Measurements from ENCODE around the gene ALK.

Gene ALK

DNA sequence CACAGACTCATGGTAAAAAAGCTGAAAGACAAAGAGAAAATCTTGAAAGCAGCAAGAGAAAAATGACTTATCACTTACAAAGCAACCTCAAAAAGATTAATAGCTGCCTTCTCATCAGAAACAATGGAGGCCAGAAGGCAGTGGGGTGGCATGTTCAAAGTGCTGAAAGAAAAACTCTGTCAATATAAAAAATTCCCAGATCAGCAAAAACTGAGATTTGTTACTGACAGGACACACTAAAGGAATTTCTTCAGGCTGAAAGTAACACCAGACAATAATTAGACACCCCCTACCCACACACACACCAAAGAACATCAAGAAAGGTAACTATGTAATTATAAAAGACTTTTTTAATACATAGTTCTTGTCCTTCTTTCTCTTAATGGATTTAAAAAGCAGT lies 495.0 kb downstream of the ALK start:
- H3K27ac ChIP-seq (ENCODE audit: low read depth, low read length): no peak overlapping the region

DNA sequence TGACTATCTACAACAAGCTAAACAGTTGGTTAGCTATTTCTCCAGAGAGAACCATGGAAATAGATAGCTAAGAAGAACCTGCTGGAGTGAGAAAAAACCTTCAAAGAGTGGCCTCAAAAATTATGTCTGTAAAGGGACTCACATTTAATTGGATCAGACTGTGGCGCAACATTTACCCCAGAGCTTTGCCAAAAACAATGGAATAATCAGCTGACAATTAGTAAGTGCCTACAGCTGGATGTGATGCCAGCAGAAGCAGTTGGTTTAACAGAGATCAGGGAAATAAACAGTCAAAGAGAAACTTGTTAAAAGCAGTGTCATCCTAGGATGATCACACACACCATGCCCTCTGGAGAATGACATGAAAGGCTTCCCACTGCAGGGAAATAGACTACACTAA lies 495.5 kb downstream of the ALK start:
- H3K4me1 ChIP-seq (ENCODE audit: insufficient read depth, low read length): 0 out of 2 replicates have a peak, but pooled peaks cover 10% of the 10 kb centered on the region
- H3K36me3 ChIP-seq (ENCODE audit: insufficient read depth, low read length): no peaks in the 10 kb centered on the region
- no peak overlapping the region for H3K9ac ChIP-seq (ENCODE audit: low read depth, low read length)
- no peaks in the 10 kb centered on the region for H3K27me3 ChIP-seq (ENCODE audit: insufficient read depth, low read length)
- H3K27ac ChIP-seq (ENCODE audit: low read depth, low read length): no peak overlapping the region
- H3K9me3 ChIP-seq (ENCODE audit: insufficient read depth, low read depth, low read length): no peaks in the 10 kb centered on the region
- WGBS: 95% methylated on average over 1 of the region's 1 CpG
- no peak overlapping the region for H3K4me3 ChIP-seq (ENCODE audit: low read length)

More for the DNA sequence above, 495.0 kb downstream of the ALK start:
- no peaks in the 10 kb centered on the region for H3K27me3 ChIP-seq (ENCODE audit: insufficient read depth, low read length)
- no peak overlapping the region for H3K9ac ChIP-seq (ENCODE audit: low read depth, low read length)
- H3K4me3 ChIP-seq (ENCODE audit: low read length): no peak overlapping the region
- H3K36me3 ChIP-seq (ENCODE audit: insufficient read depth, low read length): no peaks in the 10 kb centered on the region
- H3K9me3 ChIP-seq (ENCODE audit: insufficient read depth, low read depth, low read length): no peaks in the 10 kb centered on the region
- H3K4me1 ChIP-seq (ENCODE audit: insufficient read depth, low read length): 0 out of 2 replicates have a peak, but pooled peaks cover 5% of the 10 kb centered on the region

DNA sequence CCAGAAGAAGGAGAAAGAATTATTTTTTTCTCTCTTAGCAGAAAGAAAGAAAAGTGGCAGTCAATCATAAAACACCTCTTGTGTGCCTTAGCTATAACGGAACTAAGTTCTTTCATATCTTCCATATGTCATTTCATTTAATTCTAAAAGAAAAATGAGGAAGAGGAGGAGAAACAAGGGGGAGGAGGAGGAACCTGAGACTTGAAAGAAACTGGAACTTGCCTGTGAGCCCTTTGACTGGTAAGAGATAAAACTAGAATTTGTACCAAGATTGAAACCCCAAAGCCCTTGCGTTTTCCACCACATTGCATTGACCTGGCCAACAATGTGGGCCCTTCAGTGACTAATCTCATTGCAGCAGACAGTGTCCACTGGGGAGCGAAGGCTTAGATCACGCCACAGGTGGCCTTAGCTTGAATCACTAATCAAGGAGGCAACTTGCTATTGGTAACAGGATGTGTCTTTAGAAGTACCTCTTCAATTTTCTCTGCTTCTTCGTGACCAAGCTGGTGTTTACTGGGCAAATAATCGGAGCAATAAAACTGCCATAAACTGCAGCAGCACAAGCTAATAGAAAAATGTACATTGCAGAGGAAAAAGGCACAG lies 498.2 kb downstream of the ALK start:
- H3K36me3 ChIP-seq (ENCODE audit: insufficient read depth, low read length): no peaks in the 10 kb centered on the region
- H3K9ac ChIP-seq (ENCODE audit: low read depth, low read length): no peak overlapping the region
- no peak overlapping the region for H3K27ac ChIP-seq (ENCODE audit: low read depth, low read length)

DNA sequence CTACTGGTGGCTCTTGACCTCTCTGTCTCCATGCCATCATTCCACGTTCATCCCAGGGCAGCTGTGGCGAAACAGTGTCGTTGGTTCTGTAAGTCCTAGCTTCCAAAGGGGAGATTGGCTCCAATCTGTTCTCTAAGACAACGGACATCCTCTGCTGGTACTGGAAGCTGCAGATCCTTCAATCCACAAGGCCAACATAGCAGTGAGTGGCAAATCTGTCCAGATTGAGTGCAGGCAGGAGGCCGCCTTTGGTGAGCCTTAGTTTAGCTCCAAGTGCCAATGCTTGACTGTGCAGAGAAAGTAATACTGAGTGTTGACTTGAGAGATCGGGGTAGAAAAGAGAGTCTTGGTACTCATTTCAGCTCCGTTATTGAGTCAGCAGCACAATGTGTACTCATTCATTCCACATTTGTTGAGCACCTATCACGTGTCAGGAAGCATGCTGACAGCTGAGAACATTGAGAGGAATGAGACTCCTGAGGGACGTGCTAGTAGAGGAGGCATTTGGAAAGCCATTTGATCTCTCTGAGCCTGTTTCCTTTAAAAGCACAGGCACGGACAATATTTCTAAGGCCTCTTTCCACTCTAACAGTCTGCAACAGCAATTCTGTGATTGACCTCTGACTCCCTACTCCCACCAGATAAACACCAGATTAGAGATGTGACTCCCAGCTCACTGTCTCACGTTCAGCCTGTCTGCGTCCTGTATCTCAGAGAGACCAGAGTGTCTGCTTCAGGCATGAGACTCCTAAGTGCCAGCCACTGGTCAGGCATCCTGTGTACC lies 500.2 kb downstream of the ALK start:
- Histone ChIP-seq H3K4me3 (ENCODE audit: low read length) (no peak overlapping the region), H3K9ac (ENCODE audit: low read depth, low read length) (no peak overlapping the region), H3K9me3 (ENCODE audit: insufficient read depth, low read depth, low read length) (no peaks in the 10 kb centered on the region), H3K4me1 (ENCODE audit: insufficient read depth, low read length) (peaks cover 19% of the 10 kb centered on the region; the same call in 1 of the 2 replicates), H3K27me3 (ENCODE audit: insufficient read depth, low read length) (no peaks in the 10 kb centered on the region), H3K27ac (ENCODE audit: low read depth, low read length) (no peak overlapping the region), H3K36me3 (ENCODE audit: insufficient read depth, low read length) (no peaks in the 10 kb centered on the region)
- 88% methylated on average over 12 of the region's 12 CpGs for WGBS

More for the DNA sequence above, 498.2 kb downstream of the ALK start:
- no peaks in the 10 kb centered on the region for H3K27me3 ChIP-seq (ENCODE audit: insufficient read depth, low read length)
- H3K9me3 ChIP-seq (ENCODE audit: insufficient read depth, low read depth, low read length): no peaks in the 10 kb centered on the region
- H3K4me3 ChIP-seq (ENCODE audit: low read length): no peak overlapping the region
- WGBS: 71% methylated on average over 5 of the region's 6 CpGs
- H3K4me1 ChIP-seq (ENCODE audit: insufficient read depth, low read length): peaks cover 19% of the 10 kb centered on the region; the same call in 1 of the 2 replicates

DNA sequence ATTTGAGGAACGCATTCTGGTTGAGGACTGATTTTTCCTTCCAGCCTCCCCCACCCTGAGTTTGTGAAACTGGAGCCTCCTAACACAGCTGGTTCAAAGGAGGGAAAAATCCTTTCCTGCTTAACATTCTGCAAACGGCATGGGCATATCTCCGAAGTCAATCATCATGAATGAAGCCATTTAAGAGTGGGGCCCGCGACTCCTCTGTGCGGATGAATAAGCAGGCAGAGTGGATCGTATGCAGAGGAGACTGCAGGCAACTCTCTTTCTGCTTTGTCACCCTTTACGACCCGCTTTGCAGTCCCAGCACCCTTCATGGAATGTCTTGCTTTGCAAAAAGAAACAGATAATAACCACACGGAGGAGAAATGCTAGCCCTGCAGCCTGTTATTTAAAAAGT lies 500.9 kb downstream of the ALK start:
- Histone ChIP-seq H3K9ac (ENCODE audit: low read depth, low read length) (no peak overlapping the region), H3K36me3 (ENCODE audit: insufficient read depth, low read length) (no peaks in the 10 kb centered on the region), H3K27ac (ENCODE audit: low read depth, low read length) (no peak overlapping the region), H3K9me3 (ENCODE audit: insufficient read depth, low read depth, low read length) (no peaks in the 10 kb centered on the region), H3K4me1 (ENCODE audit: insufficient read depth, low read length) (peaks cover 19% of the 10 kb centered on the region; the same call in 1 of the 2 replicates), H3K4me3 (ENCODE audit: low read length) (no peak overlapping the region), H3K27me3 (ENCODE audit: insufficient read depth, low read length) (no peaks in the 10 kb centered on the region)
- 58% methylated on average over 10 of the region's 10 CpGs for WGBS

DNA sequence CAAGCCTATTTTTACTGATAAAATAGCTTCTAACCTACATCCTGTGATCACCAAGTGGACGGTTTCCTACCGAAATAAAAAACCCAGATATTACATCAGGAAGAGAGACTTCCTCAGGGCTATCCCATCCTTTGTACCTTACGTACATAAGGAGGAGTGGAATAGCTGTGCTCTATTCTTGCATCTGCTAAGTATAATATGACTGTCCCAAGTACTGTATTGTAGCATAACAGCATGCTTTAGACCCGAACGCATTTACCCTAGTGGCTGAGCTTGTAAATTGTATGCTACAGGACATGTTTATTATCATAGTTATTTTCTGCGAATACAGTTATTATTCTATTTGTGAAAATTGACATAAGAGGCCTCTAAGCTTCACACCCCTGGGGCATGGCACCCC lies 503.8 kb downstream of the ALK start:
- H3K4me3 ChIP-seq (ENCODE audit: low read length): no peak overlapping the region
- no peak overlapping the region for H3K9ac ChIP-seq (ENCODE audit: low read depth, low read length)
- no peaks in the 10 kb centered on the region for H3K9me3 ChIP-seq (ENCODE audit: insufficient read depth, low read depth, low read length)
- no peaks in the 10 kb centered on the region for H3K36me3 ChIP-seq (ENCODE audit: insufficient read depth, low read length)
- no peak overlapping the region for H3K27ac ChIP-seq (ENCODE audit: low read depth, low read length)
- WGBS: 95% methylated on average over 6 of the region's 6 CpGs
- no peaks in the 10 kb centered on the region for H3K27me3 ChIP-seq (ENCODE audit: insufficient read depth, low read length)
- H3K4me1 ChIP-seq (ENCODE audit: insufficient read depth, low read length): peaks cover 17% of the 10 kb centered on the region; the same call in 1 of the 2 replicates

DNA sequence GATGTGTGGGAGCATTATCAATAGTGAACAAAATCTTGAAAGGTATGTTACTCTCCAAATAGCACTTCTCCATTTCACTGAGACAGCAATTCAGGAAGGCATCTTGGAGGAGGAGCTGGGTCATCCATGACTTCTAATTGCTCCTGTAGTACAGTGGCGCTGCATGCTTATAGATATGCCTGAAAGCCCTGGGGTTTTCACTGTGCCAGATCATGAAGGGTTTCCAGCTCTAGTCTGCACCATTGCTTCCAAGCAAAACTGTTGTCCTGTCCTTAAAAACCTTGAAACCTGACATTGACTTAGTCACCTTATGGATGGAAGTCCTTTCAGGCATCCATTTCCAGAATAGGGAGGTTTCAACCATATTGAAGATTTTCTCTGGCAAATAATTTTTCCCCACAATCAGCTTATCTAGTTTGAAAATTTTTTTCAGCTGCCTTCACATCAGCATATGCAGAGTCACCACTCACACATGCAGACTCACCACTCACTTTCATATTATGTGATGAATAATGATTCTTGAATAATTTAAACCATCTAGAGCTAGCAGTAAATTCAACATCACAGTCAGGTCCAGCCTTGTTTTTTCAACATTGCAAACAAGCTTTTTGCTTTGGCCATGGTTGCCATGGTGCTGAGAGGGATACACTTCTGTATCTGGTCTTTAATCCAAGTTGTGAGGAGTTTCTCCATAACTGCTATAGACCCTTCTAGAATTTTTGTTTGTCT lies 509.0 kb downstream of the ALK start:
- no peaks in the 10 kb centered on the region for H3K27me3 ChIP-seq (ENCODE audit: insufficient read depth, low read length)
- H3K36me3 ChIP-seq (ENCODE audit: insufficient read depth, low read length): no peaks in the 10 kb centered on the region
- no peak overlapping the region for H3K4me3 ChIP-seq (ENCODE audit: low read length)
- H3K27ac ChIP-seq (ENCODE audit: low read depth, low read length): no peak overlapping the region
- H3K9ac ChIP-seq (ENCODE audit: low read depth, low read length): no peak overlapping the region
- H3K9me3 ChIP-seq (ENCODE audit: insufficient read depth, low read depth, low read length): no peaks in the 10 kb centered on the region
- 95% methylated on average over 1 of the region's 1 CpG for WGBS
- no peaks in the 10 kb centered on the region for H3K4me1 ChIP-seq (ENCODE audit: insufficient read depth, low read length)

DNA sequence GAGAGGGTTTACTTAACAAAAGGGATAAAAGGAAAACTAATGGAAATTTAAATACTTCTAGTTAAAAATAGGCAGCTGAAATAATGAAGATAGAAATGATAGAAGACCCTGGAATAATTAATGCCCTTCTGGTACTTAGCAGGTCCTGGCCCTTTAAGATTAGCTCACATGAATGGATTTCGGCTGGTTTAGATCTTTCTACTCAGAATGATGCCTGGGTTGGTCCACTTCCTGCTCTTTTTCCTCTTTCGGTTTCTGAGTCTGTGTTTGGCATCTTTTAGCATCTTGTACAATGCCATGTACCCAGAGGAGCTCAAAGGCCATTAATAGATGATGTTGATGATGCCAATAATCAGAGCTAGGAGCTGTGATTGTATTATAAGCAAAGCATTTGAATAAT lies 515.7 kb downstream of the ALK start:
- no peak overlapping the region for H3K4me3 ChIP-seq (ENCODE audit: low read length)
- no peaks in the 10 kb centered on the region for H3K27me3 ChIP-seq (ENCODE audit: insufficient read depth, low read length)
- no peak overlapping the region for H3K27ac ChIP-seq (ENCODE audit: low read depth, low read length)
- 85% methylated on average over 2 of the region's 2 CpGs for WGBS
- no peaks in the 10 kb centered on the region for H3K36me3 ChIP-seq (ENCODE audit: insufficient read depth, low read length)
- H3K4me1 ChIP-seq (ENCODE audit: insufficient read depth, low read length): no peaks in the 10 kb centered on the region
- no peaks in the 10 kb centered on the region for H3K9me3 ChIP-seq (ENCODE audit: insufficient read depth, low read depth, low read length)
- no peak overlapping the region for H3K9ac ChIP-seq (ENCODE audit: low read depth, low read length)

DNA sequence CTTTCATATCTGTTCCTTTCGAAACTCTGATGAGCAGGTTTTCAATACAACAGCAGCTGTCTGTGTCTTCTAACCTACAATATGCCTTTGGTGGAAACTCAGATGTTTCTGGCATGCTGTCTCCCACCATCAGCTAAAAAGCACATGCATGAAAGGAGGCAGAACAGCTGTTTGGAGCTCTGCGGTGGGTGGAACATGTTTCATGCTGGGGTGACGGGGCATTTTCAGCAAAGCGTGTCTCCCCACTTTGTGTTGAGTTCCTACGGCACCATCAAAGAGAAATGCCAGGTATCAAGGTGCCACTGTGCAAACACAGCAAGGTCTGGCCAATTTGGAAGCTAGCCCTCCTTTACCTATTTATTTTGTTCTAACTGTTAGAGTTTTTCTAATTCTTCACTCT lies 516.1 kb downstream of the ALK start:
- no peaks in the 10 kb centered on the region for H3K36me3 ChIP-seq (ENCODE audit: insufficient read depth, low read length)
- no peak overlapping the region for H3K9ac ChIP-seq (ENCODE audit: low read depth, low read length)
- no peaks in the 10 kb centered on the region for H3K4me1 ChIP-seq (ENCODE audit: insufficient read depth, low read length)
- no peak overlapping the region for H3K4me3 ChIP-seq (ENCODE audit: low read length)
- 97% methylated on average over 5 of the region's 5 CpGs for WGBS
- H3K27ac ChIP-seq (ENCODE audit: low read depth, low read length): no peak overlapping the region
- H3K9me3 ChIP-seq (ENCODE audit: insufficient read depth, low read depth, low read length): no peaks in the 10 kb centered on the region
- no peaks in the 10 kb centered on the region for H3K27me3 ChIP-seq (ENCODE audit: insufficient read depth, low read length)

DNA sequence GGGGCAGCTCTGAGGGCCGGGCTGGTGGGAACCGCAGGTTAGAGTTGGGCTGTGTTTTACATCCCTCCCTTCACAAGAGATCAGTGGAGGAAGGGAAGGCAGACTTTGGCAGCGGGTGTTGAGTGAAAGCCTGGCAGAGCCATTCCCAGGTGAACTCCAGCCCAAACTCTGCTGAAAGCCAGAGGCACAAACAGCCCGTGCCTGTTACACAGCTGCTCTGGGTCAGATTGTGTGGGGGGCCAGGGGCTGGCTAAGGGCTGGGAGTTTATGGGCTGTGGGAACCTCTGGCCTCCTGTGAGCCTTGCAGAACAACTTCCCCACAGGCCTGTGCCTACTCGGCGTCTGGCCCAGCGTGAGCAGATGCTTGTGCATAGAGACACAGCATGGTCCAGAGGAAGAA lies 519.4 kb downstream of the ALK start:
- Histone ChIP-seq H3K4me3 (ENCODE audit: low read length) (no peak overlapping the region), H3K4me1 (ENCODE audit: insufficient read depth, low read length) (no peaks in the 10 kb centered on the region; the same call in 1 of the 2 replicates), H3K9me3 (ENCODE audit: insufficient read depth, low read depth, low read length) (no peaks in the 10 kb centered on the region), H3K9ac (ENCODE audit: low read depth, low read length) (no peak overlapping the region), H3K27me3 (ENCODE audit: insufficient read depth, low read length) (no peaks in the 10 kb centered on the region), H3K27ac (ENCODE audit: low read depth, low read length) (no peak overlapping the region), H3K36me3 (ENCODE audit: insufficient read depth, low read length) (no peaks in the 10 kb centered on the region)
- WGBS: 88% methylated on average over 7 of the region's 7 CpGs

All from HUES64 (cell line).